Measurements from ENCODE around the gene ANK2. TPM values are rescaled to one million over a fixed set of nuclear protein-coding genes. Genes with fewer than 3 reads are reported as not detected.

The ANK2 gene
- polyA plus RNA-seq, 1 experiment, result 1.3 TPM

DNA sequence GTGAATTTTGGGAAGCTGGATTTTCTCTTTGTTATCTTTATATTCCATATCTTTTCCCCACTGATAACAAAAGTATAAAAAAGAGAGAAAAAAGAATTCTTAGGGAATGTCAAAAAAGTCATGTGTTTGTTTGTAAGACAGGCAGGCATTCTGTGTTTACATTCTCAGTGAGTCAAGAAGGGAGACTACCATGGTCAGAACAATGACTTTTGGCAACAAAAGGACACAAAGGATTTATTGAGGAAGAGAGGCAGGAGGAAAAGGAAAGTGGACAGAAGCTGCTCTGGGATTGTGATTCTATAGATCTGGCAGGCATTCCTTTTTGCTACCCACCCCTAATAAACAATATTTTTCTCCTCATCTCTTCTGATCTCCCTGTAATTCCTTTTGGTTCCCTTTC, 5.9 kb upstream of the ANK2 start:
- TF ChIP-seq, protein P1, sequence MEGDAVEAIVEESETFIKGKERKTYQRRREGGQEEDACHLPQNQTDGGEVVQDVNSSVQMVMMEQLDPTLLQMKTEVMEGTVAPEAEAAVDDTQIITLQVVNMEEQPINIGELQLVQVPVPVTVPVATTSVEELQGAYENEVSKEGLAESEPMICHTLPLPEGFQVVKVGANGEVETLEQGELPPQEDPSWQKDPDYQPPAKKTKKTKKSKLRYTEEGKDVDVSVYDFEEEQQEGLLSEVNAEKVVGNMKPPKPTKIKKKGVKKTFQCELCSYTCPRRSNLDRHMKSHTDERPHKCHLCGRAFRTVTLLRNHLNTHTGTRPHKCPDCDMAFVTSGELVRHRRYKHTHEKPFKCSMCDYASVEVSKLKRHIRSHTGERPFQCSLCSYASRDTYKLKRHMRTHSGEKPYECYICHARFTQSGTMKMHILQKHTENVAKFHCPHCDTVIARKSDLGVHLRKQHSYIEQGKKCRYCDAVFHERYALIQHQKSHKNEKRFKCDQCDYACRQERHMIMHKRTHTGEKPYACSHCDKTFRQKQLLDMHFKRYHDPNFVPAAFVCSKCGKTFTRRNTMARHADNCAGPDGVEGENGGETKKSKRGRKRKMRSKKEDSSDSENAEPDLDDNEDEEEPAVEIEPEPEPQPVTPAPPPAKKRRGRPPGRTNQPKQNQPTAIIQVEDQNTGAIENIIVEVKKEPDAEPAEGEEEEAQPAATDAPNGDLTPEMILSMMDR (IDR thresholded peaks at IDR 0.05; ENCODE audit: low read depth, low read length), result no peak
- no peak overlapping the region for H3K27ac ChIP-seq (ENCODE audit: low read depth, low read length)
- POLR2A ChIA-PET, result no interaction called here
- H3K9me3 ChIP-seq (ENCODE audit: control insufficient read depth, insufficient read depth, low read length), result no peaks in the 10 kb centered on the region
- CTCF ChIA-PET, result no interaction called here
- H3K4me3 ChIP-seq (ENCODE audit: low read depth, low read length), result no peak overlapping the region
- no peak for DNase-seq (ENCODE audit: low read depth, low spot score)
- no peaks in the 10 kb centered on the region for H3K27me3 ChIP-seq (ENCODE audit: control insufficient read depth, insufficient read depth, low read length)

DNA sequence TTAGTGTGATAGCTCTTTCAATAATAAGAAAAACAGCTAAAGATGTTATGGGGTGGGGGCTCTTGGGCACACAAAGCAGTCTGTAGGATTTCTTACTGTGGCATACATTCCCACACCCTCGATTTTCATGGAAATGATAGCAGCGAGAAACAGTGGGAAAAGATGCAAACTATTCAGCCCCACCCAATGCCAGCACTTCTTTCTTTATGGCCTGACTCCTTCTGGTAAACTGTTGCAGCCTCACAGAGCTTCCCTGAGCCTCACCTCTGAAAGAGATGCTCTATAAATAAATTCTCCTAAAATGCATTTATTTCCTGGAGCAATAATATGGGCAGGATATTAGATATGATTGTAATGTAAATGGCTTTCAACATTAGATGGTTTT, 910 bp downstream of the ANK2 start:
- Histone ChIP-seq H3K4me3 (ENCODE audit: low read depth, low read length) (no peak overlapping the region), H3K27ac (ENCODE audit: low read depth, low read length) (no peak overlapping the region), H3K9me3 (ENCODE audit: control insufficient read depth, insufficient read depth, low read length) (no peaks in the 10 kb centered on the region), H3K27me3 (ENCODE audit: control insufficient read depth, insufficient read depth, low read length) (no peaks in the 10 kb centered on the region)
- POLR2A ChIA-PET, result no interaction called here
- no peak for DNase-seq (ENCODE audit: low read depth, low spot score)
- CTCF ChIA-PET, result no interaction called here
- TF ChIP-seq, protein P1 (IDR thresholded peaks at IDR 0.05; ENCODE audit: low read depth, low read length), result no peak

DNA sequence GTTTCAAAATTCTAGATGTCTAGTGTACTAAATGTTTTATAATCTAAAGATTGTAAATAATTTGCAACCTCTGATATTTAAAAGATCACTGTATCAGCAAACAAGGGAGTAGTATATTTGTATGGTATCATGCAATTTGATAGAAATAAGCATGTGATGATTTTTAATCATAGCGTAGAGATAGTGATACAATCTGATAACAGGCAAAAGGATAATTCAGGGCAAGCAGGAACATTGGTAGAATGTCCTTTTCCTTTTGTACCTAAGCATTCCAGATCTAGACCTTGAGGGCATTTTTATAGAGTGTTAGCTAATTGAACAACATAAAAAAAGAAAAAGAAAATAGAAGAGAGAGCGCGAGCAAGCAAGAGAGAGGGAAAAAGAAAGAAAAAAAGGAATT, 1.4 kb downstream of the ANK2 start:
- POLR2A ChIA-PET, result no interaction called here
- no peak for DNase-seq (ENCODE audit: low read depth, low spot score)
- TF ChIP-seq, protein P1 (IDR thresholded peaks at IDR 0.05; ENCODE audit: low read depth, low read length), result no peak
- Histone ChIP-seq H3K27ac (ENCODE audit: low read depth, low read length) (no peak overlapping the region), H3K4me3 (ENCODE audit: low read depth, low read length) (no peak overlapping the region), H3K27me3 (ENCODE audit: control insufficient read depth, insufficient read depth, low read length) (no peaks in the 10 kb centered on the region), H3K9me3 (ENCODE audit: control insufficient read depth, insufficient read depth, low read length) (no peaks in the 10 kb centered on the region)
- CTCF ChIA-PET, result no interaction called here

DNA sequence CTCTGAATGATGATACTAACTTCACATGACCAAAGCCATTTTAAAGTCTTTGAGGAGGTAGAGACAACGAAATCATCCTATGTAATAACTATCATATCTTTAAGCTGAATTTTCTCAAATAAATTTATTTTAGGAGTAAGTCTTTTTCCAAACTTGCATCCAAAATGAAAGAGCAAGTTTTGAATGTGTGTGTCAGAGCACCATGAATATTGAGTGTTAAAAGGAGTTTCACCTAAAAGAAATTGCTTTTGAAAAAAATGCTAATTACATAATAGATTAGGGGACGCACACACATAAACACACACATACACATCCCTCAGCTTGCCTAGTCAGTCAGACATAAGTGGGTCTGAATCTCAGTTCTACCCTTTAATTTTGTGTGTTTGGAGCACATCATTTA, 1.9 kb downstream of the ANK2 start:
- Histone ChIP-seq H3K4me3 (ENCODE audit: low read depth, low read length) (no peak overlapping the region), H3K27ac (ENCODE audit: low read depth, low read length) (no peak overlapping the region), H3K27me3 (ENCODE audit: control insufficient read depth, insufficient read depth, low read length) (no peaks in the 10 kb centered on the region), H3K9me3 (ENCODE audit: control insufficient read depth, insufficient read depth, low read length) (no peaks in the 10 kb centered on the region)
- no peak for DNase-seq (ENCODE audit: low read depth, low spot score)
- ChIA-PET CTCF (no interaction called here), POLR2A (no interaction called here)
- TF ChIP-seq, protein P1 (IDR thresholded peaks at IDR 0.05; ENCODE audit: low read depth, low read length), result no peak

DNA sequence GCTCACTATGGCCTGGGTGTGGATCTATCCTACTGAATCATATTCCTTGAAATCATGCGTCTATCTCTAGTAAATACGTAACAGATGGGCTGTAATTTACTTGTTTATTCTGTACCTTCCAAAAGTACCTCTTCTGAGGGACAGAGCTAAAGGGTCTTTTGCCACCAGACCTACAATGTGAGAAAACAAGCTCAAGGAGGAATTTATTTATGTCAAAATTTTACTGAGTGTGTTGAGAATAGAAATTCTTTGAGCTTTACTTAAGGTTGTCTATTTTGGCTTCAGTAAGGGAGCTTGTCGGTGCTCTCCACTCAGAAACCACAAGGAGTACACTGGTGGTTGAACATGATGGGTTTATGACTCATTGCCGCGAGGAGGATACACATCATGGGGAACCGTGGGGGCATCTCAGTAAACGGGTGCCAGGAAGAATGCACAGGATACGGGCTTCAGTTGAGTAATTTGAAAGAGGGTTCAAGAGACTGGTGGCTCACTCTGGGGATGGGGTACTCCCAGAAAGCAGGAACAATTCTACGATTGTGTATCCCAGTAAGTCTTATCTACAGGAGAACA, 3.0 kb downstream of the ANK2 start:
- TF ChIP-seq, protein P1 (IDR thresholded peaks at IDR 0.05; ENCODE audit: low read depth, low read length), result no peak
- H3K27ac ChIP-seq (ENCODE audit: low read depth, low read length), result no peak overlapping the region
- DNase-seq (ENCODE audit: low read depth, low spot score), result no peak
- H3K4me3 ChIP-seq (ENCODE audit: low read depth, low read length), result no peak overlapping the region
- H3K9me3 ChIP-seq (ENCODE audit: control insufficient read depth, insufficient read depth, low read length), result no peaks in the 10 kb centered on the region
- ChIA-PET CTCF (no interaction called here), POLR2A (no interaction called here)
- H3K27me3 ChIP-seq (ENCODE audit: control insufficient read depth, insufficient read depth, low read length), result no peaks in the 10 kb centered on the region

Measured in AG04450 (cell line).